ENCODE results near the gene NUFIP1. TPM values are rescaled to one million over a fixed set of nuclear protein-coding genes. Genes with fewer than 3 reads are reported as not detected.

The NUFIP1 gene
- total and polyA plus RNA-seq, 2 experiments from 2014 or later, result 7.7 to 23.9 TPM

- no peak for DNase-seq (ENCODE audit: low spot score)
- H3K27ac Mint-ChIP-seq, result no peak overlapping the region
These were observed 32.0 kb upstream of the NUFIP1 start for GRCh38 chr13:45021250-45021649.

More at GRCh38 chr13:45021250-45021649, 32.0 kb upstream of the NUFIP1 start:
- TF ChIP-seq ZNF331 (CRISPR knock-in tag; IDR thresholded peaks at IDR 0.05; ENCODE audit: low read depth) (no peak), STAT1 (IDR thresholded peaks at IDR 0.05; ENCODE audit: unreplicated experiment) (no peak), POLR2AphosphoS5 (IDR thresholded peaks at IDR 0.05; ENCODE audit: low read depth) (no peak), ZNF114 (CRISPR knock-in tag; IDR thresholded peaks at IDR 0.05) (no peak), NANOG (IDR thresholded peaks at IDR 0.05; ENCODE audit: borderline replicate concordance) (no peak), EZH2 (IDR thresholded peaks at IDR 0.05; ENCODE audit: low read depth, unreplicated experiment) (no peak), EZH2phosphoT487 (IDR thresholded peaks at IDR 0.05; ENCODE audit: unreplicated experiment) (no peak), CREB1 (CRISPR knock-in tag; IDR thresholded peaks at IDR 0.05; ENCODE audit: low read depth) (no peak), JUNB (IDR thresholded peaks at IDR 0.05; ENCODE audit: unreplicated experiment) (no peak)
- TF ChIP-seq, protein P1, sequence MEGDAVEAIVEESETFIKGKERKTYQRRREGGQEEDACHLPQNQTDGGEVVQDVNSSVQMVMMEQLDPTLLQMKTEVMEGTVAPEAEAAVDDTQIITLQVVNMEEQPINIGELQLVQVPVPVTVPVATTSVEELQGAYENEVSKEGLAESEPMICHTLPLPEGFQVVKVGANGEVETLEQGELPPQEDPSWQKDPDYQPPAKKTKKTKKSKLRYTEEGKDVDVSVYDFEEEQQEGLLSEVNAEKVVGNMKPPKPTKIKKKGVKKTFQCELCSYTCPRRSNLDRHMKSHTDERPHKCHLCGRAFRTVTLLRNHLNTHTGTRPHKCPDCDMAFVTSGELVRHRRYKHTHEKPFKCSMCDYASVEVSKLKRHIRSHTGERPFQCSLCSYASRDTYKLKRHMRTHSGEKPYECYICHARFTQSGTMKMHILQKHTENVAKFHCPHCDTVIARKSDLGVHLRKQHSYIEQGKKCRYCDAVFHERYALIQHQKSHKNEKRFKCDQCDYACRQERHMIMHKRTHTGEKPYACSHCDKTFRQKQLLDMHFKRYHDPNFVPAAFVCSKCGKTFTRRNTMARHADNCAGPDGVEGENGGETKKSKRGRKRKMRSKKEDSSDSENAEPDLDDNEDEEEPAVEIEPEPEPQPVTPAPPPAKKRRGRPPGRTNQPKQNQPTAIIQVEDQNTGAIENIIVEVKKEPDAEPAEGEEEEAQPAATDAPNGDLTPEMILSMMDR (conservative IDR thresholded peaks at IDR 0.05; ENCODE audit: low read depth in 2 of 2), result no peak
- TF ChIP-seq, protein P2, sequence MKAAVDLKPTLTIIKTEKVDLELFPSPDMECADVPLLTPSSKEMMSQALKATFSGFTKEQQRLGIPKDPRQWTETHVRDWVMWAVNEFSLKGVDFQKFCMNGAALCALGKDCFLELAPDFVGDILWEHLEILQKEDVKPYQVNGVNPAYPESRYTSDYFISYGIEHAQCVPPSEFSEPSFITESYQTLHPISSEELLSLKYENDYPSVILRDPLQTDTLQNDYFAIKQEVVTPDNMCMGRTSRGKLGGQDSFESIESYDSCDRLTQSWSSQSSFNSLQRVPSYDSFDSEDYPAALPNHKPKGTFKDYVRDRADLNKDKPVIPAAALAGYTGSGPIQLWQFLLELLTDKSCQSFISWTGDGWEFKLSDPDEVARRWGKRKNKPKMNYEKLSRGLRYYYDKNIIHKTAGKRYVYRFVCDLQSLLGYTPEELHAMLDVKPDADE (IDR thresholded peaks at IDR 0.05), result no peak
- TF ChIP-seq, protein P3, sequence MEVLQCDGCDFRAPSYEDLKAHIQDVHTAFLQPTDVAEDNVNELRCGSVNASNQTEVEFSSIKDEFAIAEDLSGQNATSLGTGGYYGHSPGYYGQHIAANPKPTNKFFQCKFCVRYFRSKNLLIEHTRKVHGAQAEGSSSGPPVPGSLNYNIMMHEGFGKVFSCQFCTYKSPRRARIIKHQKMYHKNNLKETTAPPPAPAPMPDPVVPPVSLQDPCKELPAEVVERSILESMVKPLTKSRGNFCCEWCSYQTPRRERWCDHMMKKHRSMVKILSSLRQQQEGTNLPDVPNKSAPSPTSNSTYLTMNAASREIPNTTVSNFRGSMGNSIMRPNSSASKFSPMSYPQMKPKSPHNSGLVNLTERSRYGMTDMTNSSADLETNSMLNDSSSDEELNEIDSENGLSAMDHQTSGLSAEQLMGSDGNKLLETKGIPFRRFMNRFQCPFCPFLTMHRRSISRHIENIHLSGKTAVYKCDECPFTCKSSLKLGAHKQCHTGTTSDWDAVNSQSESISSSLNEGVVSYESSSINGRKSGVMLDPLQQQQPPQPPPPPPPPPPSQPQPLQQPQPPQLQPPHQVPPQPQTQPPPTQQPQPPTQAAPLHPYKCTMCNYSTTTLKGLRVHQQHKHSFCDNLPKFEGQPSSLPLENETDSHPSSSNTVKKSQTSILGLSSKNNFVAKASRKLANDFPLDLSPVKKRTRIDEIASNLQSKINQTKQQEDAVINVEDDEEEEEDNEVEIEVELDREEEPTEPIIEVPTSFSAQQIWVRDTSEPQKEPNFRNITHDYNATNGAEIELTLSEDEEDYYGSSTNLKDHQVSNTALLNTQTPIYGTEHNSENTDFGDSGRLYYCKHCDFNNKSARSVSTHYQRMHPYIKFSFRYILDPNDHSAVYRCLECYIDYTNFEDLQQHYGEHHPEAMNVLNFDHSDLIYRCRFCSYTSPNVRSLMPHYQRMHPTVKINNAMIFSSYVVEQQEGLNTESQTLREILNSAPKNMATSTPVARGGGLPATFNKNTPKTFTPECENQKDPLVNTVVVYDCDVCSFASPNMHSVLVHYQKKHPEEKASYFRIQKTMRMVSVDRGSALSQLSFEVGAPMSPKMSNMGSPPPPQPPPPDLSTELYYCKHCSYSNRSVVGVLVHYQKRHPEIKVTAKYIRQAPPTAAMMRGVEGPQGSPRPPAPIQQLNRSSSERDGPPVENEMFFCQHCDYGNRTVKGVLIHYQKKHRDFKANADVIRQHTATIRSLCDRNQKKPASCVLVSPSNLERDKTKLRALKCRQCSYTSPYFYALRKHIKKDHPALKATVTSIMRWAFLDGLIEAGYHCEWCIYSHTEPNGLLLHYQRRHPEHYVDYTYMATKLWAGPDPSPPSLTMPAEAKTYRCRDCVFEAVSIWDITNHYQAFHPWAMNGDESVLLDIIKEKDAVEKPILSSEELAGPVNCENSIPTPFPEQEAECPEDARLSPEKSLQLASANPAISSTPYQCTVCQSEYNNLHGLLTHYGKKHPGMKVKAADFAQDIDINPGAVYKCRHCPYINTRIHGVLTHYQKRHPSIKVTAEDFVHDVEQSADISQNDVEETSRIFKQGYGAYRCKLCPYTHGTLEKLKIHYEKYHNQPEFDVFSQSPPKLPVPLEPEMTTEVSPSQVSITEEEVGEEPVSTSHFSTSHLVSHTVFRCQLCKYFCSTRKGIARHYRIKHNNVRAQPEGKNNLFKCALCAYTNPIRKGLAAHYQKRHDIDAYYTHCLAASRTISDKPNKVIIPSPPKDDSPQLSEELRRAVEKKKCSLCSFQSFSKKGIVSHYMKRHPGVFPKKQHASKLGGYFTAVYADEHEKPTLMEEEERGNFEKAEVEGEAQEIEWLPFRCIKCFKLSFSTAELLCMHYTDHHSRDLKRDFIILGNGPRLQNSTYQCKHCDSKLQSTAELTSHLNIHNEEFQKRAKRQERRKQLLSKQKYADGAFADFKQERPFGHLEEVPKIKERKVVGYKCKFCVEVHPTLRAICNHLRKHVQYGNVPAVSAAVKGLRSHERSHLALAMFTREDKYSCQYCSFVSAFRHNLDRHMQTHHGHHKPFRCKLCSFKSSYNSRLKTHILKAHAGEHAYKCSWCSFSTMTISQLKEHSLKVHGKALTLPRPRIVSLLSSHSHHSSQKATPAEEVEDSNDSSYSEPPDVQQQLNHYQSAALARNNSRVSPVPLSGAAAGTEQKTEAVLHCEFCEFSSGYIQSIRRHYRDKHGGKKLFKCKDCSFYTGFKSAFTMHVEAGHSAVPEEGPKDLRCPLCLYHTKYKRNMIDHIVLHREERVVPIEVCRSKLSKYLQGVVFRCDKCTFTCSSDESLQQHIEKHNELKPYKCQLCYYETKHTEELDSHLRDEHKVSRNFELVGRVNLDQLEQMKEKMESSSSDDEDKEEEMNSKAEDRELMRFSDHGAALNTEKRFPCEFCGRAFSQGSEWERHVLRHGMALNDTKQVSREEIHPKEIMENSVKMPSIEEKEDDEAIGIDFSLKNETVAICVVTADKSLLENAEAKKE (CRISPR knock-in tag; IDR thresholded peaks at IDR 0.05), result no peak
- TF ChIP-seq, protein P4, sequence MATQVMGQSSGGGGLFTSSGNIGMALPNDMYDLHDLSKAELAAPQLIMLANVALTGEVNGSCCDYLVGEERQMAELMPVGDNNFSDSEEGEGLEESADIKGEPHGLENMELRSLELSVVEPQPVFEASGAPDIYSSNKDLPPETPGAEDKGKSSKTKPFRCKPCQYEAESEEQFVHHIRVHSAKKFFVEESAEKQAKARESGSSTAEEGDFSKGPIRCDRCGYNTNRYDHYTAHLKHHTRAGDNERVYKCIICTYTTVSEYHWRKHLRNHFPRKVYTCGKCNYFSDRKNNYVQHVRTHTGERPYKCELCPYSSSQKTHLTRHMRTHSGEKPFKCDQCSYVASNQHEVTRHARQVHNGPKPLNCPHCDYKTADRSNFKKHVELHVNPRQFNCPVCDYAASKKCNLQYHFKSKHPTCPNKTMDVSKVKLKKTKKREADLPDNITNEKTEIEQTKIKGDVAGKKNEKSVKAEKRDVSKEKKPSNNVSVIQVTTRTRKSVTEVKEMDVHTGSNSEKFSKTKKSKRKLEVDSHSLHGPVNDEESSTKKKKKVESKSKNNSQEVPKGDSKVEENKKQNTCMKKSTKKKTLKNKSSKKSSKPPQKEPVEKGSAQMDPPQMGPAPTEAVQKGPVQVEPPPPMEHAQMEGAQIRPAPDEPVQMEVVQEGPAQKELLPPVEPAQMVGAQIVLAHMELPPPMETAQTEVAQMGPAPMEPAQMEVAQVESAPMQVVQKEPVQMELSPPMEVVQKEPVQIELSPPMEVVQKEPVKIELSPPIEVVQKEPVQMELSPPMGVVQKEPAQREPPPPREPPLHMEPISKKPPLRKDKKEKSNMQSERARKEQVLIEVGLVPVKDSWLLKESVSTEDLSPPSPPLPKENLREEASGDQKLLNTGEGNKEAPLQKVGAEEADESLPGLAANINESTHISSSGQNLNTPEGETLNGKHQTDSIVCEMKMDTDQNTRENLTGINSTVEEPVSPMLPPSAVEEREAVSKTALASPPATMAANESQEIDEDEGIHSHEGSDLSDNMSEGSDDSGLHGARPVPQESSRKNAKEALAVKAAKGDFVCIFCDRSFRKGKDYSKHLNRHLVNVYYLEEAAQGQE (IDR thresholded peaks at IDR 0.05; ENCODE audit: unreplicated experiment), result no peak
- Histone ChIP-seq H3K27ac (ENCODE audit: low read depth) (no peak overlapping the region), H3K4me3 (no peak overlapping the region), H3K36me3 (ENCODE audit: insufficient read depth) (peaks cover 6% of the 10 kb centered on the region; the same call in 1 of the 2 replicates), H3K4me1 (ENCODE audit: insufficient read depth) (no peaks in the 10 kb centered on the region), H3K79me2 (replicated peaks; ENCODE audit: insufficient read depth) (no peaks in the 10 kb centered on the region), H3K27me3 (ENCODE audit: insufficient read depth) (no peaks in the 10 kb centered on the region), H3K4me2 (no peak overlapping the region), H3F3A (replicated peaks; ENCODE audit: low read depth) (no peaks in the 10 kb centered on the region), H4K20me1 (replicated peaks; ENCODE audit: insufficient read depth) (no peaks in the 10 kb centered on the region), H3K9me2 (ENCODE audit: insufficient read depth) (no peaks in the 10 kb centered on the region), H2AFZ (no peak overlapping the region)
- H3K36me3 Mint-ChIP-seq (ENCODE audit: low read depth), result peaks cover 16% of the 10 kb centered on the region; the same call in 2 of the 3 replicates
- H3K4me1 Mint-ChIP-seq, result no peaks in the 10 kb centered on the region
- H3K9me3 Mint-ChIP-seq, result no peaks in the 10 kb centered on the region
- no peak overlapping the region for H3K4me3 Mint-ChIP-seq
- no peak for ATAC-seq
- no peaks in the 10 kb centered on the region for H3K27me3 Mint-ChIP-seq (ENCODE audit: insufficient read depth, low read depth, poor library complexity)
